PC-3 (cell line): Measurements from ENCODE around the gene CYP8B1. TPM values are rescaled to one million over a fixed set of nuclear protein-coding genes. Genes with fewer than 3 reads are reported as not detected.
A peak's percentile ranks its signal among the peaks of the same experiment; 100 is the strongest.

ENCODE experiments used
- ATAC-seq: fragments of 200-7000 bp; cut with Tn5 transposase; 2 replicates; pipeline ENCODE4 v1.9.1; 2020; ENCODE audit warnings: mild to moderate bottlenecking, moderate library complexity
- BruUV-seq: library from RNA; stranded (reverse); fragments of 400-500 nt; replicated peaks from 2 replicates; lab custom pipeline; 2021; lab: Mats Ljungman, UMichigan
- CTCF ChIA-PET: fragments of 300-600 bp; sonication (Branson Sonifier 250); formaldehyde crosslinking; loops from one replicate; lab custom pipeline; 2022; ENCODE audit warnings: antibody characterized with exemption; lab: Charles Lee
- POLR2A ChIA-PET: fragments of 300-600 bp; sonication (Branson Sonifier 250); formaldehyde crosslinking; loops from one replicate; lab custom pipeline; 2022; ENCODE audit warnings: antibody characterized with exemption; ENCODE audit not compliant: unreplicated experiment; lab: Charles Lee
- DNase-seq: peaks from one replicate; pipeline ENCODE4 v3.0.0-alpha.2; 2015
- H2AFZ ChIP-seq: fragments of 300-600 bp; sonication (generic); 2 replicates; pipeline ENCODE4 v1.6.0; 2016; ENCODE audit warnings: antibody characterized with exemption, low read length
- H3F3A ChIP-seq: fragments of 300-600 bp; sonication (generic); one replicate; pipeline ENCODE4 v1.6.0; 2017; ENCODE audit warnings: antibody characterized with exemption, low read length, control low read depth, mild to moderate bottlenecking; ENCODE audit not compliant: unreplicated experiment
- H3K27ac ChIP-seq: fragments of 300-600 bp; sonication (generic); 2 replicates; pipeline ENCODE4 v1.5.1; 2016; ENCODE audit warnings: mild to moderate bottlenecking, low read length
- H3K27me3 ChIP-seq: fragments of 300-600 bp; sonication (generic); 2 replicates; pipeline ENCODE4 v1.6.1; 2016; ENCODE audit warnings: low read length, mixed read lengths
- H3K36me3 ChIP-seq: fragments of 300-600 bp; sonication (generic); 2 replicates; pipeline ENCODE4 v1.6.1; 2016; ENCODE audit warnings: low read depth, mixed run types, low read length, mixed read lengths
- H3K4me1 ChIP-seq: fragments of 300-600 bp; sonication (generic); 2 replicates; pipeline ENCODE4 v1.5.1; 2016; ENCODE audit warnings: low read length; ENCODE audit not compliant: insufficient read depth
- H3K4me2 ChIP-seq: fragments of 300-600 bp; sonication (generic); 2 replicates; pipeline ENCODE4 v1.6.0; 2016; ENCODE audit warnings: low read length
- H3K4me3 ChIP-seq: fragments of 300-600 bp; sonication (generic); 2 replicates; pipeline ENCODE4 v1.5.1; 2016; ENCODE audit warnings: mild to moderate bottlenecking, low read length, mixed read lengths
- H3K79me2 ChIP-seq: fragments of 300-600 bp; sonication (generic); 2 replicates; pipeline ENCODE4 v1.6.1; 2017; ENCODE audit warnings: low read length, mixed read lengths
- H3K9ac ChIP-seq: fragments of 300-600 bp; sonication (generic); 2 replicates; pipeline ENCODE4 v1.6.0; 2016; ENCODE audit warnings: mild to moderate bottlenecking, low read length
- H3K9me2 ChIP-seq: fragments of 300-600 bp; sonication (generic); replicated peaks from 2 replicates; pipeline ENCODE4 v1.6.1; 2016; ENCODE audit warnings: mixed run types, low read length, mixed read lengths
- H3K9me3 ChIP-seq: fragments of 300-600 bp; sonication (generic); 2 replicates; pipeline ENCODE4 v1.6.1; 2016; ENCODE audit warnings: low read length, mixed read lengths
- H4K20me1 ChIP-seq: fragments of 300-600 bp; sonication (generic); 2 replicates; pipeline ENCODE4 v1.6.1; 2016; ENCODE audit warnings: low read length, mixed read lengths
- CTCF ChIP-seq: fragments of 300-600 bp; sonication (generic); conservative IDR thresholded peaks from 2 replicates; pipeline ENCODE4 v1.5.1; 2017; ENCODE audit warnings: antibody characterized with exemption, low read depth, mild to moderate bottlenecking, low read length
- EZH2 ChIP-seq: fragments of 300-600 bp; sonication (generic); IDR thresholded peaks from one replicate; pipeline ENCODE4 v1.6.1; 2017; ENCODE audit warnings: antibody characterized with exemption, mild to moderate bottlenecking, low read length; ENCODE audit not compliant: unreplicated experiment
- EZH2phosphoT487 ChIP-seq: fragments of 300-600 bp; sonication (generic); IDR thresholded peaks from 2 replicates; pipeline ENCODE4 v1.6.1; 2018; ENCODE audit warnings: mild to moderate bottlenecking, antibody characterized with exemption, low read length, borderline replicate concordance
- intact Hi-C: fragments of 100-400 bp; cut with micrococcal nuclease; formaldehyde crosslinking; loops from 2 replicates; pipeline ENCODE4 v1.9.0; 2023
- total RNA-seq: library from RNA; depleted of rRNA; stranded (reverse); fragments of >200 nt; gene quantifications from 2 replicates; pipeline ENCODE4 v1.2.3, GENCODE V29; 2014

The CYP8B1 gene
- total RNA-seq, 1 experiment from 2014 or later, result not detected

DNA sequence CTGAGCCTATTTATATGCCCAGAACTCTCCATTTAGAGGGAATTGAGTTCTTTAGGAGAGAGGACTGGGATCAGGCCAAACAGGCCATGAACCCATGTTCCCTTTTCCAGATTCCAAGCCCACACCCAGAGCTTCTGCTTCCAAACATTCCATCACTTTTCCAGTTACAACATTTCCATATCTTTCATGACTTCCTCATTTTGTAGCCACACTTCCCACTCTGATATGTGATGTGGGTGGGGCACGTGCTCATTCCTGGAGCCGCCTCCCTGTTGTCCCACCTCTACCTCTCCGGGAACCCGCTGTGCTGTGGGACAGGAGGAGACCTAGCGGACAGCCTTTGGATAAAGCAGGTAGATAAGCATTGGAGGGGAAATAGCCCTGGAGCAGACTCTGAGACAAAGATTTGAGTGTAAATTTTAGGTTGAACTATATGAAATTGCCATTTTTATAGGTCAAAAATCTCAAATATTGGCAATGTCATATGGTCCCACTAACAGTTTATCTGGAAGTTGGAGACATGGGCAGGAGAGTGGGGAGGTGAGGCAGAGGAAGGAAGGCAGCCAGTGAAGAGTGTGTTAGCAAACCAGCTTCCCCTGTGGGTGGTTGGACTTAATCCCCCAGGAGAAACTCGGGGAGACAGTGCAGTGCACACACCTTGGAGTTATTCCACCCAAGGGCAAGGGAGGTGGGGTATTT is 31.8 kb downstream of the CYP8B1 start:
- intact Hi-C loops, result no loop called here
- ChIA-PET POLR2A (no interaction called here), CTCF (no interaction called here)

DNA sequence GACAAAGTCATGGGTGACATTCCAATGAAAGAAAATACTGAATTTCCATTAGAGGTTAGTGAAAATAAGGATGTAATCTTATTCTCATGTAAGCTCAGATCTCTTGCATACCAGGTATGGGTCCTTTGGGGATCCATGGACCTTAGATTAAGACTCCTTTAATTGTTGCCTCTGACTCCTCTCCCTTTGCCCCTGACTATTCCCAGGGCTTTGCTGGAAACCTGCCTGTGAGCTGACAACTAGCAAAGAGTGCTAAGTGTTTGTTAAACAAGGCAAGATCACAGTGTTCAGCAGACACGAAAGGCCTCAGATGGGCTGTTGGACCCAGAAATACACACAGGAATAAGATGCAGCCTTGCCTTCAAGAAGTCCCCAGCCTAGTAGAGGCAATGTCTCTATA is 34.3 kb downstream of the CYP8B1 start:
- no peak overlapping the region for H3K4me2 ChIP-seq
- H2AFZ ChIP-seq, result no peak overlapping the region
- H3K4me3 ChIP-seq, result no peak overlapping the region
- TF ChIP-seq CTCF (no peak), EZH2 (no peak), EZH2phosphoT487 (no peak)
- H4K20me1 ChIP-seq, result no peaks in the 10 kb centered on the region
- no peaks in the 10 kb centered on the region for H3K36me3 ChIP-seq
- H3K9me3 ChIP-seq, result no peaks in the 10 kb centered on the region
- H3F3A ChIP-seq, result no peaks in the 10 kb centered on the region
- BruUV-seq, result no TSS peak
- H3K9ac ChIP-seq, result no peak overlapping the region
- intact Hi-C loops, result no loop called here
- H3K27ac ChIP-seq, result no peak overlapping the region
- no peak for DNase-seq
- ATAC-seq, result no peak
- no peaks in the 10 kb centered on the region for H3K9me2 ChIP-seq
- H3K4me1 ChIP-seq, result peaks cover 6% of the 10 kb centered on the region; the same call in 1 of the 2 replicates
- H3K79me2 ChIP-seq, result no peaks in the 10 kb centered on the region
- ChIA-PET POLR2A (no interaction called here), CTCF (no interaction called here)
- H3K27me3 ChIP-seq, result no peaks in the 10 kb centered on the region

More for the DNA sequence above, 31.8 kb downstream of the CYP8B1 start:
- H3K36me3 ChIP-seq, result no peaks in the 10 kb centered on the region
- no peak overlapping the region for H2AFZ ChIP-seq
- H3F3A ChIP-seq, result no peaks in the 10 kb centered on the region
- peaks cover 6% of the 10 kb centered on the region; the same call in 1 of the 2 replicates for H3K4me1 ChIP-seq
- H3K9me2 ChIP-seq, result no peaks in the 10 kb centered on the region
- ATAC-seq, result no peak
- no peaks in the 10 kb centered on the region for H3K79me2 ChIP-seq
- BruUV-seq, result no TSS peak
- H3K9ac ChIP-seq, result no peak overlapping the region
- no peaks in the 10 kb centered on the region for H3K27me3 ChIP-seq
- H4K20me1 ChIP-seq, result no peaks in the 10 kb centered on the region
- H3K27ac ChIP-seq, result no peak overlapping the region
- H3K4me2 ChIP-seq, result no peak overlapping the region
- TF ChIP-seq CTCF, result no peak
- no peak for TF ChIP-seq EZH2phosphoT487
- TF ChIP-seq EZH2, result no peak
- DNase-seq, result no peak
- H3K4me3 ChIP-seq, result no peak overlapping the region
- H3K9me3 ChIP-seq, result no peaks in the 10 kb centered on the region

GRCh38 chr3:42839616-42840015 is 36.1 kb downstream of the CYP8B1 start:
- no peaks in the 10 kb centered on the region for H3K36me3 ChIP-seq
- 0 out of 2 replicates have a peak overlapping the region, but pooled peaks have one; percentile 35 for H3K9ac ChIP-seq
- no peaks in the 10 kb centered on the region for H3K9me3 ChIP-seq
- no TSS peak for BruUV-seq
- no peaks in the 10 kb centered on the region for H3F3A ChIP-seq
- H3K4me1 ChIP-seq, result peaks cover 6% of the 10 kb centered on the region; the same call in 1 of the 2 replicates
- POLR2A ChIA-PET, result interaction anchor here (0.6 kb wide), 3 partner anchors 21 to 94 kb away, joined by 3 to 6 read pairs (median 4); no protein-coding TSS in a partner anchor
- H3K4me2 ChIP-seq, result peak overlapping the region; percentile 72
- intact Hi-C loops, result loop anchor here (1.0 to 2.0 kb wide), 3 partner anchors 42 to 609 kb away; no protein-coding TSS in a partner anchor
- no peak overlapping the region for H3K27ac ChIP-seq
- H3K9me2 ChIP-seq, result no peaks in the 10 kb centered on the region
- no peaks in the 10 kb centered on the region for H3K79me2 ChIP-seq
- peak; percentile 75 for TF ChIP-seq CTCF
- no peak for TF ChIP-seq EZH2phosphoT487
- no peaks in the 10 kb centered on the region for H4K20me1 ChIP-seq
- H3K27me3 ChIP-seq, result no peaks in the 10 kb centered on the region
- DNase-seq, result peak; percentile 87
- ATAC-seq, result peak; percentile 99
- CTCF ChIA-PET, result interaction anchor here (0.6 to 1.9 kb wide), 9 partner anchors 9 to 610 kb away, joined by 3 to 22 read pairs (median 4); no protein-coding TSS in a partner anchor
- H2AFZ ChIP-seq, result peak overlapping the region; percentile 70
- H3K4me3 ChIP-seq, result peak overlapping the region; percentile 57
